Smooth muscle cell (in vitro differentiated cells): Measurements from ENCODE around the gene KDF1. TPM values are rescaled to one million over a fixed set of nuclear protein-coding genes. Genes with fewer than 3 reads are reported as not detected.
"Not testable (repeated sequence)": the region's sequence is repeated elsewhere in the genome, so short reads cannot be mapped to it uniquely, and the experiment has no call there.

ENCODE experiments used
- DNase-seq: peaks from one replicate; lab custom pipeline; 2025; ENCODE audit not compliant: unreplicated experiment; lab: John Stamatoyannopoulos, UW
- H2AFZ ChIP-seq: fragments of 200-600 bp; sonication (generic); 2 replicates; pipeline ENCODE4 v1.6.0; 2016; ENCODE audit warnings: antibody characterized with exemption, low read depth, mild to moderate bottlenecking
- H3F3A ChIP-seq: fragments of 200-600 bp; sonication (generic); 2 replicates; pipeline ENCODE4 v1.6.0; 2017; ENCODE audit warnings: antibody characterized with exemption, low read depth
- H3K27ac ChIP-seq: fragments of 200-600 bp; sonication (generic); 2 replicates; pipeline ENCODE4 v1.5.1; 2016; ENCODE audit warnings: low read depth, mild to moderate bottlenecking
- H3K27me3 ChIP-seq: fragments of 200-600 bp; sonication (generic); 2 replicates; pipeline ENCODE4 v1.6.1; 2016; ENCODE audit warnings: low read depth, mild to moderate bottlenecking
- H3K36me3 ChIP-seq: fragments of 200-600 bp; sonication (generic); 2 replicates; pipeline ENCODE4 v1.5.1; 2016; ENCODE audit warnings: low read depth
- H3K4me1 ChIP-seq: fragments of 200-600 bp; sonication (generic); 2 replicates; pipeline ENCODE4 v1.5.1; 2016; ENCODE audit warnings: low read depth
- H3K4me2 ChIP-seq: fragments of 200-600 bp; sonication (generic); 2 replicates; pipeline ENCODE4 v1.6.0; 2016; ENCODE audit warnings: mild to moderate bottlenecking
- H3K4me3 ChIP-seq: fragments of 200-600 bp; sonication (generic); 2 replicates; pipeline ENCODE4 v1.5.1; 2016; ENCODE audit warnings: mild to moderate bottlenecking
- H3K79me2 ChIP-seq: fragments of 200-600 bp; sonication (generic); 2 replicates; pipeline ENCODE4 v1.6.0; 2016; ENCODE audit warnings: low read depth, mild to moderate bottlenecking
- H3K9ac ChIP-seq: fragments of 200-600 bp; sonication (generic); 2 replicates; pipeline ENCODE4 v1.6.0; 2016; ENCODE audit warnings: low read depth
- H3K9me3 ChIP-seq: fragments of 200-600 bp; sonication (generic); replicated peaks from 2 replicates; pipeline ENCODE4 v1.5.1; 2016; ENCODE audit warnings: low read depth
- H4K20me1 ChIP-seq: fragments of 200-600 bp; sonication (generic); 2 replicates; pipeline ENCODE4 v1.6.0; 2016; ENCODE audit warnings: low read depth
- WGBS: methylation state at CpG from one replicate; pipeline ENCODE4 v1.1.7; 2016; ENCODE audit warnings: low lambda C conversion rate; 5-methylcytosine and 5-hydroxymethylcytosine counted together
- polyA plus RNA-seq: library from polyadenylated mRNA; unstranded; fragments of >200 nt; fragmentation: Nextera tagmentation; extraction: Ambion mirVana; gene quantifications from 2 replicates; pipeline ENCODE4 v1.2.1, GENCODE V29; 2016
- total RNA-seq: library from RNA; depleted of rRNA; stranded (reverse); fragments of >200 nt; gene quantifications from 2 replicates; pipeline ENCODE4 v1.2.3, GENCODE V29; 2014
- TF ChIP-seq, protein P1 (sequence below): fragments of 200-600 bp; sonication (generic); IDR thresholded peaks from 2 replicates; pipeline ENCODE4 v1.5.1; 2017; ENCODE audit warnings: borderline replicate concordance, mild to moderate bottlenecking, antibody characterized with exemption; ENCODE audit not compliant: insufficient read depth, poor library complexity, severe bottlenecking

The KDF1 gene
- total and polyA plus RNA-seq, 2 experiments from 2014 or later, result 0.96 to 2.7 TPM

DNA sequence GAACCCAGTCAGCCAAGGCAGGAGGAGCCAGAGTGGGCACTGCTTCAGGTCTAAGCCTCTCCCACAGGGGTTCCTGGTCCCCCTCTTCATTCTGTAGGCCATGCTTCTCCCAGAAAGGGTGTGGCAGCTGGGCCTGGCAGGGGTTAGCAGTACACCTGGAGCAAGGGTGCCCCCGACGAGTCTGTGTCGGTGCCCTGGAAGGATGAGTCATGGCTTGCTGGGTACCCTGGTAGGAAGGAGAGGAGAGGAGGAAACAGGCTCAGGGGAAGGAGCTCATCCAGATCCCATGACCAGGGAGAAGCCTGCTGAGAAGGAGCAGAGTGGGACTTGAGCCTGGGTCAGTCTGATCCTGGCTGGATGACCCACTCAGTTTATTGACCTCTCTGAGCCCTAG, 10.3 kb downstream of the KDF1 start:
- no peaks in the 10 kb centered on the region for H3K4me1 ChIP-seq
- 92% methylated on average over 3 of the region's 3 CpGs for WGBS
- H3K27ac ChIP-seq, result no peak overlapping the region
- H3K9me3 ChIP-seq, result no peaks in the 10 kb centered on the region
- H3K9ac ChIP-seq, result no peak overlapping the region
- no peak overlapping the region for H2AFZ ChIP-seq
- no peaks in the 10 kb centered on the region for H4K20me1 ChIP-seq
- peaks cover 3% of the 10 kb centered on the region for H3F3A ChIP-seq
- no peaks in the 10 kb centered on the region for H3K79me2 ChIP-seq
- H3K4me2 ChIP-seq, result no peak overlapping the region
- no peaks in the 10 kb centered on the region for H3K27me3 ChIP-seq
- H3K4me3 ChIP-seq, result no peak overlapping the region
- no peak for DNase-seq
- TF ChIP-seq, protein P1, sequence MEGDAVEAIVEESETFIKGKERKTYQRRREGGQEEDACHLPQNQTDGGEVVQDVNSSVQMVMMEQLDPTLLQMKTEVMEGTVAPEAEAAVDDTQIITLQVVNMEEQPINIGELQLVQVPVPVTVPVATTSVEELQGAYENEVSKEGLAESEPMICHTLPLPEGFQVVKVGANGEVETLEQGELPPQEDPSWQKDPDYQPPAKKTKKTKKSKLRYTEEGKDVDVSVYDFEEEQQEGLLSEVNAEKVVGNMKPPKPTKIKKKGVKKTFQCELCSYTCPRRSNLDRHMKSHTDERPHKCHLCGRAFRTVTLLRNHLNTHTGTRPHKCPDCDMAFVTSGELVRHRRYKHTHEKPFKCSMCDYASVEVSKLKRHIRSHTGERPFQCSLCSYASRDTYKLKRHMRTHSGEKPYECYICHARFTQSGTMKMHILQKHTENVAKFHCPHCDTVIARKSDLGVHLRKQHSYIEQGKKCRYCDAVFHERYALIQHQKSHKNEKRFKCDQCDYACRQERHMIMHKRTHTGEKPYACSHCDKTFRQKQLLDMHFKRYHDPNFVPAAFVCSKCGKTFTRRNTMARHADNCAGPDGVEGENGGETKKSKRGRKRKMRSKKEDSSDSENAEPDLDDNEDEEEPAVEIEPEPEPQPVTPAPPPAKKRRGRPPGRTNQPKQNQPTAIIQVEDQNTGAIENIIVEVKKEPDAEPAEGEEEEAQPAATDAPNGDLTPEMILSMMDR, result no peak
- no peaks in the 10 kb centered on the region for H3K36me3 ChIP-seq

DNA sequence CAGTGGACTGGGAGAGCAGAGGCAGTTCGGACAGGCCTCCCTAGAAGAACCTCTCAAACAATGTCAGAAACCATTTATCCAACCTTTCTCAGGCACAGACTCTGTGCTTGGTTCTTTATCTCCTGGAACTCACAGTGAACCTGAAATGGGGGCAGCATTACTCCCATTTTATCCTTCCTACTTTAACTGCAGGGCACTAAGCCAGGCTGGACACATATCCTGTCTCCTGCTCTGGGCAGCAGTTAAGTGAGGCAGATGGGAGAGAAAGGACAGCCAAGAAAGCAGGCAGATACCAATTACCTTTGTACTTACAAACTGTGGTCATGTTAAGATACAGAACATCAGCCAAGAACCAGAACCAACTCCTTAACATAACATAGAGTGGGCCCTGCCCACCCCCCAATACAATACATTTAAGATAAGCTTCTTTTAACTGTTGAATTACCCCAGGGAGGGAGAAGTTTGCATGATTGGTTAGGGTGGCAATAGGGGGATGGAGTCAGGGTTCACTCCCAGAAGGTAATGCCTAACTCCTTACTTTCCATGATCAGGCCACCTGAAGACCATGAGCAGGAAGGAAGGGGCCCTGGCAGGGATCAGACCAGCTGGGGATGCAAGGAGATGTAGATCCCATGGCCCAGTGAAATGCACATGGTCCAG, 10.9 kb downstream of the KDF1 start:
- H3F3A ChIP-seq, result peaks cover 3% of the 10 kb centered on the region
- H3K27ac ChIP-seq, result no peak overlapping the region
- no peaks in the 10 kb centered on the region for H3K79me2 ChIP-seq
- no peak for DNase-seq
- H3K36me3 ChIP-seq, result no peaks in the 10 kb centered on the region
- TF ChIP-seq, protein P1, result no peak
- H4K20me1 ChIP-seq, result no peaks in the 10 kb centered on the region
- H3K4me2 ChIP-seq, result no peak overlapping the region
- WGBS, result 93% methylated on average over 1 of the region's 1 CpG
- H3K27me3 ChIP-seq, result no peaks in the 10 kb centered on the region
- H3K9me3 ChIP-seq, result no peaks in the 10 kb centered on the region
- no peak overlapping the region for H3K9ac ChIP-seq
- H2AFZ ChIP-seq, result no peak overlapping the region
- no peaks in the 10 kb centered on the region for H3K4me1 ChIP-seq
- H3K4me3 ChIP-seq, result no peak overlapping the region

DNA sequence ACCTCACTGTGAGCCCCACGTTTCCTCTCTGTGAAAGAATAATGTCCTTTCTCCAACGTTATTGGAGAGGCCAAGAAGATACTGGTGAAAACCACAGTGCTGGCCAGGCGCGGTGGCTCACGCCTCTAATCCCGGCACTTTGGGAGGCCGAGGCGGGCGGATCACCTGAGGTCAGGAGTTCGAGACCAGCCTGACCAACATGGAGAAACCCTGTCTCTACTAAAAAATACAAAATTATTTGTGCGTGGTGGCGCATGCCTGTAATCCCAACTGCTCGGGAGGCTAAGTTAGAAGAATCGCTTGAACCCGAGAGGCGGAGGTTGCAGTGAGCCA, 11.6 kb downstream of the KDF1 start:
- not testable (repeated sequence) for H4K20me1 ChIP-seq, H3K9ac ChIP-seq, H2AFZ ChIP-seq, H3K4me1 ChIP-seq, H3K27me3 ChIP-seq, H3K79me2 ChIP-seq, DNase-seq, H3K4me2 ChIP-seq, H3K4me3 ChIP-seq, H3K9me3 ChIP-seq, H3K36me3 ChIP-seq, H3K27ac ChIP-seq, H3F3A ChIP-seq
- WGBS, result 96% methylated on average over 16 of the region's 16 CpGs

DNA sequence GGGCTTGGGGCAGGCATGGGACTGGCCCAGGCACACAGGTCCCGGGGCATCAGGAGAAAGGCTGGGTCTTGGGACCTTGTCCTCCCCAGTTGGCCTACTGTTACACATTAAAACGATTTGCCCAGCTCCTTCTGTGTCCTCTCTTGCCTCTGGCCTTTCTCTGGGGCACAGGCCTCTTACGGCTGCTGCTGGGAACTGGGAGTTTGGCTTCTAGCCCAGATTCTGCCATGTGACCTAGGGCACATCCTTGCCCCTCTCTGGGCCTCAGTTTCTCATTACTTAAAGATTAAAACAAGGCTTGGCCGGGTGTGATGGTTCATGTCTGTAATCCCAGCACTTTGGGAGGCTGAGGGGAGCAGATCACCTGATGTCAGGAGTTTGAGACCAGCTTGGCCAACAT, 14.0 kb downstream of the KDF1 start:
- TF ChIP-seq, protein P1, result no peak
- no peak overlapping the region for H3K9ac ChIP-seq
- no peak overlapping the region for H3K4me2 ChIP-seq

More for the DNA sequence above, 14.0 kb downstream of the KDF1 start:
- Histone ChIP-seq H3K4me3 (no peak overlapping the region), H3K36me3 (peaks cover 5% of the 10 kb centered on the region), H3K79me2 (no peaks in the 10 kb centered on the region), H2AFZ (no peak overlapping the region), H4K20me1 (peaks cover 3% of the 10 kb centered on the region), H3F3A (peaks cover 3% of the 10 kb centered on the region), H3K27me3 (no peaks in the 10 kb centered on the region), H3K9me3 (no peaks in the 10 kb centered on the region), H3K27ac (no peak overlapping the region), H3K4me1 (no peaks in the 10 kb centered on the region)
- DNase-seq, result no peak
- WGBS, result 96% methylated on average over 4 of the region's 4 CpGs
